Fibroblast of lung (primary cell): Measurements from ENCODE around the gene PPAN. TPM values are rescaled to one million over a fixed set of nuclear protein-coding genes. Genes with fewer than 3 reads are reported as not detected.

Source experiments
- DNase-seq, 2 donors: peaks; one replicate each; pipeline versions ENCODE4 v3.0.0 to v3.0.0-alpha.2; 2010; ENCODE audit warnings: low read depth in 2 of 2
- H2AFZ ChIP-seq: 2 replicates; pipeline ENCODE4 v1.5.1; 2012; ENCODE audit warnings: low read length, control low read depth, inconsistent platforms
- H3K27ac ChIP-seq: 2 replicates; pipeline ENCODE4 v1.5.1; 2011; ENCODE audit warnings: low read length, control low read depth; ENCODE audit not compliant: insufficient read depth
- H3K27me3 ChIP-seq: 2 replicates; pipeline ENCODE4 v1.5.1; 2011; ENCODE audit warnings: mild to moderate bottlenecking, low read length; ENCODE audit not compliant: control insufficient read depth, insufficient read depth
- H3K36me3 ChIP-seq: 2 replicates; pipeline ENCODE4 v1.5.1; 2011; ENCODE audit warnings: low read length; ENCODE audit not compliant: control insufficient read depth, insufficient read depth
- H3K4me1 ChIP-seq: 2 replicates; pipeline ENCODE4 v1.5.1; 2011; ENCODE audit warnings: low read length; ENCODE audit not compliant: control insufficient read depth, insufficient read depth; ENCODE audit errors: extremely low read depth
- H3K4me2 ChIP-seq: 2 replicates; pipeline ENCODE4 v1.5.1; 2011; ENCODE audit warnings: low read length, control low read depth; ENCODE audit not compliant: insufficient read depth; ENCODE audit errors: extremely low read depth
- H3K4me3 ChIP-seq, 4 experiments: fragments of 200-600 bp in 1 of 4; sonication (generic) in 1 of 4; replicated peaks in 1 of 4; 2 replicates each; pipeline ENCODE4 v1.5.1; 2011 to 2016; ENCODE audit warnings: low read length in 4 of 4, low read depth in 3 of 4, mild to moderate bottlenecking in 3 of 4, control low read depth in 2 of 4, inconsistent platforms in 1 of 4, mixed read lengths in 1 of 4; ENCODE audit not compliant: insufficient read depth in 1 of 4; ENCODE audit errors: control extremely low read depth in 1 of 4
- H3K79me2 ChIP-seq: 2 replicates; pipeline ENCODE4 v1.5.1; 2012; ENCODE audit warnings: mild to moderate bottlenecking, low read length, inconsistent platforms; ENCODE audit not compliant: control insufficient read depth, insufficient read depth
- H3K9ac ChIP-seq: 2 replicates; pipeline ENCODE4 v1.5.1; 2011; ENCODE audit warnings: mild to moderate bottlenecking, low read length, control low read depth; ENCODE audit not compliant: insufficient read depth
- H3K9me3 ChIP-seq: 2 replicates; pipeline ENCODE4 v1.5.1; 2012; ENCODE audit warnings: low read depth, low read length; ENCODE audit not compliant: control insufficient read depth, insufficient read depth
- H4K20me1 ChIP-seq: 2 replicates; pipeline ENCODE4 v1.5.1; 2011; ENCODE audit warnings: low read length; ENCODE audit not compliant: control insufficient read depth, insufficient read depth; ENCODE audit errors: extremely low read depth
- CTCF ChIP-seq, 2 donors: IDR thresholded peaks in 1 of 2; conservative IDR thresholded peaks in 1 of 2; 1 replicate in 1 of 2; 2 replicates in 1 of 2; pipeline ENCODE4 v1.5.1; 2011 to 2012; ENCODE audit warnings: low read length in 2 of 2, control low read depth in 1 of 2, inconsistent platforms in 1 of 2, low read depth in 1 of 2, mild to moderate bottlenecking in 1 of 2
- EZH2 ChIP-seq: IDR thresholded peaks from 2 replicates; pipeline ENCODE4 v1.5.1; 2012; ENCODE audit warnings: low read length, control low read depth, mild to moderate bottlenecking; ENCODE audit errors: missing control alignments
- polyA plus RNA-seq, 2 donors: library from polyadenylated mRNA; depleted of rRNA in 1 of 2; stranded (reverse) in 1 of 2; unstranded in 1 of 2; fragments of >200 nt; gene quantifications; 2 replicates each; pipeline ENCODE4 v1.2.1, GENCODE V29; 2011 to 2012; ENCODE audit warnings: missing spikeins in 1 of 2
- total RNA-seq: library from RNA; depleted of rRNA; stranded (reverse); fragments of >200 nt; gene quantifications from 2 replicates; pipeline ENCODE4 v1.2.1, GENCODE V29; 2014

The PPAN gene
- total and polyA plus RNA-seq, 2 donors (not counting 1 experiment from before 2014, with no cell fraction given) = 15.3 to 22.6 TPM

- H3K9ac ChIP-seq = peak overlapping the region; percentile 60
- peak overlapping the region; percentile 67 to 99 (median 77) for H3K4me3 ChIP-seq
- no peaks in the 10 kb centered on the region for H3K79me2 ChIP-seq
- peak overlapping the region; percentile 68 for H3K4me2 ChIP-seq
- TF ChIP-seq CTCF (conservative IDR thresholded peaks at IDR 0.05 in 1 of 2, IDR thresholded peaks at IDR 0.05 in 1 of 2; ENCODE audit: low read depth in 1 of 2, low read length in 2 of 2) = no peak
- no peak for TF ChIP-seq EZH2
- H3K4me1 ChIP-seq = no peaks in the 10 kb centered on the region
- no peak overlapping the region for H2AFZ ChIP-seq
- H3K36me3 ChIP-seq = peaks cover 9% of the 10 kb centered on the region
- H3K9me3 ChIP-seq = no peaks in the 10 kb centered on the region
- DNase-seq = no peak
- no peaks in the 10 kb centered on the region for H4K20me1 ChIP-seq
- H3K27me3 ChIP-seq = no peaks in the 10 kb centered on the region
- H3K27ac ChIP-seq = peak overlapping the region; percentile 49
Measured at GRCh38 chr19:10086591-10087192, 19.5 kb upstream of the PPAN start.

- no peak for DNase-seq
- Histone ChIP-seq H3K4me3 (peak overlapping the region; percentile 23 to 99 (median 77)), H3K4me2 (peak overlapping the region; percentile 56), H3K9me3 (no peaks in the 10 kb centered on the region), H3K27ac (no peak overlapping the region), H3K79me2 (no peaks in the 10 kb centered on the region), H3K36me3 (peaks cover 10% of the 10 kb centered on the region), H2AFZ (no peak overlapping the region), H4K20me1 (no peaks in the 10 kb centered on the region), H3K9ac (peak overlapping the region; percentile 7), H3K27me3 (no peaks in the 10 kb centered on the region), H3K4me1 (no peaks in the 10 kb centered on the region)
- TF ChIP-seq EZH2 = no peak
- TF ChIP-seq CTCF (conservative IDR thresholded peaks at IDR 0.05 in 1 of 2, IDR thresholded peaks at IDR 0.05 in 1 of 2; ENCODE audit: low read depth in 1 of 2, low read length in 2 of 2) = no peak
Measured at GRCh38 chr19:10087296-10088061, 18.7 kb upstream of the PPAN start.

- H3K4me1 ChIP-seq = no peaks in the 10 kb centered on the region
- H3K4me2 ChIP-seq = no peak overlapping the region
- no peak overlapping the region for H2AFZ ChIP-seq
- H3K27ac ChIP-seq = no peak overlapping the region
- H3K9ac ChIP-seq = no peak overlapping the region
- no peaks in the 10 kb centered on the region for H3K9me3 ChIP-seq
- peaks cover 13% of the 10 kb centered on the region for H3K36me3 ChIP-seq
- DNase-seq = no peak
- H4K20me1 ChIP-seq = no peaks in the 10 kb centered on the region
- H3K4me3 ChIP-seq = no peak overlapping the region
- H3K27me3 ChIP-seq = no peaks in the 10 kb centered on the region
- H3K79me2 ChIP-seq = no peaks in the 10 kb centered on the region
- TF ChIP-seq CTCF (conservative IDR thresholded peaks at IDR 0.05 in 1 of 2, IDR thresholded peaks at IDR 0.05 in 1 of 2; ENCODE audit: low read depth in 1 of 2, low read length in 2 of 2) = no peak
- no peak for TF ChIP-seq EZH2
Measured at GRCh38 chr19:10088949-10089554, 17.1 kb upstream of the PPAN start.
